GM18520 (cell line): ENCODE results near the gene ZNF276.
"Not testable (repeated sequence)": the region's sequence is repeated elsewhere in the genome, so short reads cannot be mapped to it uniquely, and the experiment has no call there.

Experiments used
- ATAC-seq: cut with Tn5 transposase; IDR thresholded peaks from one replicate; pipeline ENCODE4 v1.9.1; 2021; ENCODE audit not compliant: unreplicated experiment

The ZNF276 gene

DNA sequence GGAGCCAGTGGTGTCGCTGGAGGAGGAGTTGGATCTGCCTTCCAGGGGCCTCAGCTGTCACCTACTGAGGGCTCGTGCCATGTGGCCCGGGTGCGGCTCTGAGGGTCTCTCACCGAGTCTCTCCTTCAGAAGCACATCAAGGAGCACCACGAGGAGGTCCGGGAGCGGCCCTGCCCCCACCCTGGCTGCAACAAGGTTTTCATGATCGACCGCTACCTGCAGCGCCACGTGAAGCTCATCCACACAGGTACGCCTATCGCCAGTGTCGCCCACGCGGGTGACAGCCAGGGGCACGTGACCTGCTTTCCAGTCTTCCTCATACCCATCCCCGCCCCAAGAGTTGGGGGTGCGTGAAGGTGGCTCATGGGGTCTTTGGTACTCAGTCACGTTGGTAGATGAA lies 12.5 kb downstream of the ZNF276 start:
- no peak for ATAC-seq

DNA sequence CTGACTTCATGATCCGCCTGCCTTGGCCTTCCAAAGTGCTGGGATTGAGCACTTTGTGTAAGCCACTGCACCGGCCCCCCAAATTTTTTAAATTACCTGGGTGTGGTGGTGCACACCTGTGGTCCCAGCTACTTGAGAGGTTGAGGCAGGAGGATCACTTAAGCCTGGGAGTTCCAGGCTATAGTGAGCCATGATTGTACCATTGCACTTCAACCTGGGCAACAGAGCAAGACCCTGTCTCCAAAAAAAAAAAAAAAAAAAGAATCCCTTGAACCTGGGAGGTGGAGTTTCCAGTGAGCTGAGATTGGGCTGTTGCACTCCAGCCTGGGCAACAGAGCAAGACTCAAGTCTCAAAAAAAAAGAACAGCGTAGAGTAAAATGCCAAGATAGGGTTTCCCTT lies 15.2 kb downstream of the ZNF276 start:
- no peak for ATAC-seq

- no peak for ATAC-seq
These were observed 16.2 kb downstream of the ZNF276 start for GRCh38 chr16:89737341-89738071.

DNA sequence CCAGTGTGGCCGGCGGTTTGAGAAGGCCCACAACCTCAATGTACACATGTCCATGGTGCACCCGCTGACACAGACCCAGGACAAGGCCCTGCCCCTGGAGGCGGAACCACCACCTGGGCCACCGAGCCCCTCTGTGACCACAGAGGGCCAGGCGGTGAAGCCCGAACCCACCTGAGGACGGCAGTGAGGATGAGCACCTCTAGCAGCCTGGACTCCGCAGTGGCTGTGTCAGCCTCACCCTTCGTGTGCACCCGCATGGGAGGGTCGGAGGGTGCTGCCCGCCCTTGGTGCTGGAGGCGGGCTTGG lies 16.7 kb downstream of the ZNF276 start:
- ATAC-seq: no peak

DNA sequence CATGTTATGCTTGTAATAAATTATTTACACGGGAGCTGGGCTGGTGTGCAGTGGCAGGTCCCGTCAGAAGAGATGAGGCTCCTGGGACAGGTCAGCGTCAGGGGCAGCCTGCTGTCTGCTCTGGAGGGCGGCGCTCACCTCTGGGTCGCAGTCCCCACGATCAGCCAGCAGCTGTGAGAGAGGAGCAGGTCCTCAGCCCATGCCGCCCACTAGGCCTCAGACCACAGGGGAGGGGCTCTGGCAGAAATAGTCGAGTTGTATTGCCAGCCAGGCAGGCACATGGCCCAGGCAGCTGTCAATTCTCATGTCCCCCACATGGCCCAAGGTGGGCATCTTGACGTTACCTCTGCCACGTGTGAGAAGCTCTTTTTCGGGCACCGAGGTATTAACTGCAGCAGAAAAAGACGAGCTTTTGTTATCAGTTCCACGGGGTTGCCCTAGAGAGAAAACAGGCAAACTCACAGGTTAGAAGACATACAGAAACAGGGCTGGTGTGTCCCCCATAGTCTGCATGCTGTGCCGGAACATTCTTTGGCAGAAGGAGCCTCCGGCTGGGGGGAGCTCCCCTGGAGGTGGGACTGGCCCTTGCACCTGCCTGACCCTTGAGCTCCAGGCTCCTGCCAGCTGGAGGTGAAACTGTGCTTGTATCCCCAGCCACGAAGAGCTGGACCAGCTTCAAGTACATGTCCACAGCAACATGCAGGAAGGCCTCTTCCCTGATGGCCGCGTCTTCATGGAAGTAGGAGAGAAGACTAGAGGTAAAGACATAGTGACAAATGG lies 17.4 kb downstream of the ZNF276 start:
- ATAC-seq: no peak

- ATAC-seq: no peak
These were observed 18.0 kb downstream of the ZNF276 start for GRCh38 chr16:89739383-89739782.

GRCh38 chr16:89741342-89742014 lies 20.1 kb downstream of the ZNF276 start:
- no peak for ATAC-seq

DNA sequence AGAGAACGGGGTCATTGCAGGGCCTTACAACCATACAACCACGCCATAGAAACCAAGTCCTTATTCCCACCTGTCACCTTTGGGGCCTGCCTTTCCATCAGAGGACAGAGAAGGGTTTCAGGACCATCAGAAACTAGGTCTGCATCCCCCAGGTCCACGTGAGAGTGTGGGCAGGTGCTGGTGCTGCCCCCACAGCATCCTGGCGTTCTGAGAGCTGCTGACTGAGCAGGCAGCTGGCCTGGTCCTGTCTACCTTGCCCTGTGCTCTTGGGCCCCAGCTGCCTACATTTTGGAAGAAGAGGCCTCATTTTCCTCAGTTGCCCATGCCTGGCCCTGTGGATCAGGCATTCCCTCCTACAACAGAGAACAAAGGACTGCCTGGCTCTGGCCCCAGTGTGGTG lies 21.6 kb downstream of the ZNF276 start:
- ATAC-seq: no peak

DNA sequence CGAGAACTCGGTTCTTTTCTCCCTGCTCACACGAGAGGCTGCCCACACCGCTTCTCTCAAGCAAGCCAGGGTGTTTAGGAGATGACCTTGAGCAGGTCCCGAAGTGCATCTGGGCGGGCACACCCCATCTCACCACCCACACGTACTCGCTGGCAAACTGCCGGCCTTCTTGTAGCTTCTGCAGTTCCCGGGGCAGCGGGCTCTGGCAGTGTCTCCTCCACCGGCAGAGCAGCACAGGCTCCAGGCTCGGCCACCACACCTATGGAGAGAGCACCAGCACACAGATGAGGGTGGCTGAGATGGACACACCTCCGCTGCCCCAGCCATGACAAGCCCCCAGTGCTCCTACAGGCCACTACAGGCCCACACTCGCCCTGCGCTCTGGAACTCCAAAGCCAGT lies 23.5 kb downstream of the ZNF276 start:
- no peak for ATAC-seq

DNA sequence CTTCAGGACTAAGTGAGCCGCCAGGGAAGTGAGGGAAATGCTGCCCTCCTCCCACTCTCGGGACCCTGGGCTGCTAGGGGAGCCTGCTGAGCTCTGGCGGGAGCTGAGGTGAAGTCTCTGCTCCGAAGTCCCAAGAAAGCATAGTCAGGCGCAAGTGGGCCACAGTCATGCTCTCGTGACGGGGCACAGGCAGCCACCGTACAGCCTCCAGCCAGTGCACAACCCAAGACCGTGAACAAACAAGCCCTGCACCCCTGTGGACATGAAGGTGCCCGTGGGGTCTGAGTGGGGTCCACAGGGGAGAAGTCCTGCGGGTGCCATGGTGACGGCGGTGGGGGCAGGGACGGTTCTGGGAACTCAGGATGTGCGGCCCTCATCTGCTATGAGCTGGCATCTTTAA lies 24.7 kb downstream of the ZNF276 start:
- no peak for ATAC-seq

GRCh38 chr16:89748076-89748475 lies 26.7 kb downstream of the ZNF276 start:
- no peak for ATAC-seq

GRCh38 chr16:89748921-89749320 lies 27.6 kb downstream of the ZNF276 start:
- no peak for ATAC-seq

- ATAC-seq: no peak
These were observed 28.3 kb downstream of the ZNF276 start for GRCh38 chr16:89749637-89750036.

GRCh38 chr16:89759746-89760340 lies 38.5 kb downstream of the ZNF276 start:
- no peak for ATAC-seq

DNA sequence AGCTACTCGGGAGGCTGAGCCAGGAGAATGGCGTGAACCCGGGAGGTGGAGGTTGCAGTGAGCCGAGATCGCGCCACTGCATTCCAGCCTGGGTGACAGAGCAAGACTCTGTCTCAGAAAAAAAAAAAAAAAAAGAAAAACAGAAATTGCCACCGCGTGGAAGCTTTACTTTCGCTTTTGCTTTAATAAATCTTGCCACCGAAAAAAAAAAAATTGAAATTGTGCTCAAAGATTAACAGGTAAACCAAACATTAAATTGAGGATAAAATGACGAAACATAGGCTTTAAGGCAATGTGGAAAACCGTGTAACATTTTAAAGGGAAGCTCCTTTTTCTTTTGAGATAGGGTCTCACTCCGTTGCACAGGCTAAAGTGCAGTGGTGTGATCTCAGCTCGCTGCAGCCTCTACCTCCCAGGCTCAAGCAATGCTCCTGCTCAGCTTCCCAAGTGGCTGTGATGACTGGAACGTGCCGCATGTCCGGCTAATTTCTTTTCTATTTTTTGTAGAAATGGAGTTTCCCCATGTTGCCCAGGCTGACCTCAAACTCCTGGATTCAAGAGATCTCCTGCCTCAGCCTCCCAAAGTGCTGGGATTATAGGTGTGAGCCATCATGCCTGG lies 40.1 kb downstream of the ZNF276 start:
- no peak for ATAC-seq

GRCh38 chr16:89764711-89765201 lies 43.4 kb downstream of the ZNF276 start:
- ATAC-seq: peak; percentile 74

DNA sequence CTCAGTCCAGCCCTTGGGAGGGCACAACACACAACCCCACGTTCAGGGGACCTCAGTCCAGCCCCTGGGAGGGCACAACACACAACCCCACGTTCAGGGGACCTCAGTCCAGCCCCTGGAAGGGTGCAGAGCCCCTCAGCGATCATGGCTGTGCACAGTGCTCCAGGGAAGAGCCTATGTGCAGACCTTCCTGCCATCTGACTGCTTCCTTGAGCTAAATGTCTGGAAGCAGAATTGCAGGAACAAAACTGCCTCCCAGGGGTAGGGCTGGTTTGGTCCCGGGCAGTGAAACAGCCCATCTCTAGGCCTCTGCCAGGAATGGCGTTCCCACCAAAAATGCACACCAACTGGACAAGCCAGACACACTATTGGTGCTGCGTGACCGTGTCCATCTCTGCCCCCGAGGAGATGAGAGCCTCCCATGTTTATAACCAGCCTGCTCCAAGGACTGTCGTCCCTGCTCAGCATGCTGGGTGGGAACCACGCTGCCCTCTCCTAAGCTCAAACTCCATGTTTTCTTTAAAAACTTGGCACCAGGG lies 44.0 kb downstream of the ZNF276 start:
- ATAC-seq: peak; percentile 7

DNA sequence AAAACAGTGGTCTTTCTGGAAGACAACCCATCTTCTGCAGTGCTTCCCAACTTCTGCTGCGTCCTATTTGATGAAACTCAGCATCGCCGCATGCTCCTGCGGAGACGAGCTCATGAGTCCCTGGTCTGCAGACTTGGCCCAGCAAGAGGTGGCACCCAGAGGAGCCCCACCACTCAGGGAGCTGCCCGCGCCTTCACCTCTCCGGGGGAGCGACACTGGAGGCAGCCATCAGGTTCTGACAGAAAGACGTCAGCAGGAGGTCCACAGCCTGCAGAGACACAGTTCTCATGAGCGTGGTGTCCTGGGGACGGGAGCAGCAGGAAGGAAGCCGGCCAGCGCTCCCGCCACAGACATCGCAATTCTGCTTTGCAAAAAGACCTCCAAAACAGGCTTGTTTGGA lies 49.0 kb downstream of the ZNF276 start:
- ATAC-seq: no peak

DNA sequence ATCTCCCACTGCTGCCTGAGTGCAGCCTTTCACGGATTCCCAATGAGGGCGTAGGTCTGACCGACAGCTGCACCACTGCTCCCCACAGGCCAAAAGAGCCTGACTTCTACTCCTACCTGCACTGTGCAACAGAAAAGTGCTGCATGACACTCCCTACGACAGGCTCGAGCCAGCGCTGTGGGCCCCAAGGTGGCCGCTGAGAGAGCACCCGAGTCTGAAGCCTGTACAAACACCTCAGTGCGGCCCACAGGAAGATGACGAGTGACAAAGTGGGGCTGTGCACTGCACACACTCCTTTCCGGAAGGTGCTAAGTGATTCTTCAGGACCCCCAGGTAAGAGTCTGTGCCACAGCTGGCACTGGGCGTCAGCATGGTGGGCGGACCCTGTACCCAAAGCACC lies 53.9 kb downstream of the ZNF276 start:
- no peak for ATAC-seq

DNA sequence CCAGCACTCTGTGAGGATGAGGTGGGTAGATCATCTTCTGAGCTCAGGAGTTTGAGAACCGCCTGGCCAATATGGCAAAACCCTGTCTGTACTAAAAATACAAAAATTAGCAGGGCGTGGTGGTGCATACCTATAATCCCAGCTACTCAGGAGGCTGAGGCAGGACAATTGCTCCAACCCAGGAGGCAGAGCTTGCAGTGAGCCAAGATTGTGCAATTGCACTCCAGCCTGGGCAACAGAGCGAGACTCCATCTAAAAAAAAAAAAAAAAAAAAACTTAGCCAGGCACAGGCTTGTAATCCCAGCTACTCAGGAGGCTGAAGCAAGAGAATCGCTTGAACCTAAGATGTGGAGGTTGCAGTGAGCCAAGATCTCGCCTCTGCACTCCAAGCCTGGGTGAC lies 56.9 kb downstream of the ZNF276 start:
- not testable (repeated sequence) for ATAC-seq
